Heart left ventricle (tissue), 13 donors: ENCODE measurements around the gene SPATC1L.
"Not testable (repeated sequence)": the region's sequence is repeated elsewhere in the genome, so short reads cannot be mapped to it uniquely, and the experiment has no call there.

Experiments
- CTCF ChIP-seq, 12 donors: fragments of 200-600 bp; sonication (generic) in 4 of 12; IDR thresholded peaks; one replicate each; pipeline versions ENCODE4 v1.5.0 to v1.8.0; 2018 to 2022; ENCODE audit warnings: antibody characterized with exemption in 12 of 12, mild to moderate bottlenecking in 5 of 12
- POLR2A ChIP-seq, 2 donors: fragments of 450-650 bp; IDR thresholded peaks; one replicate each; pipeline ENCODE4 v1.6.1; 2017; ENCODE audit warnings: antibody characterized with exemption in 2 of 2, mild to moderate bottlenecking in 2 of 2, moderate library complexity in 2 of 2
- donor health status: ischemic (EF 13 %, LVEDD 7.1; RV severe dilation, severe dysfunction).
- donor health status: DM: no; HTN: yes; CAD: no.
- donor health status: DM: no; HTN: no; CAD: no.
- donor health status: ischemic (EF 25% LVEDD 6.9; RV normal size, moderate dysfunction).
- donor health status: ischemic (EF 25% LVEDD 5.7; RV mildly dilated, moderate dysfunction).
- donor health status: ischemic (EF 35%, LVEDD 5.7; RV mildly dilated, moderate dysfunction).
- donor health status: nonischemic (EF 11% LVEDD 7.7; RV severe dilation, severe dysfunction).
- donor health status: DM: yes; HTN: yes; CAD: no.
- donor health status: PGD.
- donor health status: ischemic (EF 29% LVEDD 5.4; RV normal size, mild dysfunction).
- donor health status: nonischemic (EF 23%, LVEDD 6.1; RV moderate dilation, normal function).

GRCh38 chr21:46176443-46177129, 7.7 kb downstream of the SPATC1L start:
- not testable (repeated sequence) for TF ChIP-seq POLR2A, CTCF (IDR thresholded peaks at IDR 0.05)
